Epidermal melanocyte (primary cell): ENCODE data around the gene USE1.
"Not testable (repeated sequence)": the region's sequence is repeated elsewhere in the genome, so short reads cannot be mapped to it uniquely, and the experiment has no call there.

ENCODE experiments used
- DNase-seq: peaks from one replicate; pipeline ENCODE4 v3.0.0; 2011; ENCODE audit warnings: low spot score; ENCODE audit not compliant: insufficient read length

Gene USE1, protein sequence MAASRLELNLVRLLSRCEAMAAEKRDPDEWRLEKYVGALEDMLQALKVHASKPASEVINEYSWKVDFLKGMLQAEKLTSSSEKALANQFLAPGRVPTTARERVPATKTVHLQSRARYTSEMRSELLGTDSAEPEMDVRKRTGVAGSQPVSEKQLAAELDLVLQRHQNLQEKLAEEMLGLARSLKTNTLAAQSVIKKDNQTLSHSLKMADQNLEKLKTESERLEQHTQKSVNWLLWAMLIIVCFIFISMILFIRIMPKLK

DNA sequence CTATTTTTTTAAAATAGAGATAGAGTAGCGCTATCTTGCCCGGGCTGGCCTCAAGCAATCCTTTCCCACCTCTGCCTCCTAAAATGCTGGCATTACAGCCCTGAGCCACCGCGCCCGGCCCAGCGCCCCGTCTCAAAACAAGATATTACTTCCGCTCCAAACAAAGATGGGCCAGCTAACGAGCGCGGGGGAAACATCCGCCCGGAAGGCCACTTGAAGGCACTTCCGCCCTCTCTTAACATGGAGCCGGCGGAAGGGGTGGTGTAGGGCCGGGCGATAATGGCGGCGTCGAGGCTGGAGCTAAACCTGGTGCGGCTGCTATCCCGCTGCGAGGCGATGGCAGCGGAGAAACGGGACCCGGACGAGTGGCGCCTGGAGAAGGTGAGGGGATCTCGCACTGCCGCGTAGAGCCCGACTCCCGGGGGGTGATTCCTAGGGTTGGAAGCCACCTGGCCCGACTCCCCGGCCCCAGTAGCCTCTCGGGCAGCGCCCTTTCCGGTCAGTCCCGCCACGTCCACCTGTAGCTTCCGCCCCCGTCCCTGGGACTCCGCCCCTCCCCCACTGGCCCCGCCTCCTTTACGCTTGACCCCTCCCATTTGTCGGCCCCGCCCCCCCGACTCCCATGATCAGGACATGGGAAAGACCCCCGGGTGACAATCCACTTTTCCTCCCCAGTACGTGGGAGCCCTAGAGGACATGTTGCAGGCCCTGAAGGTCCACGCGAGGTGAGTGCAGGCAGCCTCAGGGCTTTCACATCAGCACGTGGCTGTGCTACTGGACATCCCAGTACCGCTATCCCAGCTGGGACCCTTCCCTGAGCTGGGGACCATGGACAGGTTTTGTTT lies at the start of gene USE1:
Gene USE1, plus strand, starts transcription at position 231 of the 845 bp plus-strand sequence. Its CDS starts 49 bp downstream, at position 280.
- peak; percentile 97 for DNase-seq

DNA sequence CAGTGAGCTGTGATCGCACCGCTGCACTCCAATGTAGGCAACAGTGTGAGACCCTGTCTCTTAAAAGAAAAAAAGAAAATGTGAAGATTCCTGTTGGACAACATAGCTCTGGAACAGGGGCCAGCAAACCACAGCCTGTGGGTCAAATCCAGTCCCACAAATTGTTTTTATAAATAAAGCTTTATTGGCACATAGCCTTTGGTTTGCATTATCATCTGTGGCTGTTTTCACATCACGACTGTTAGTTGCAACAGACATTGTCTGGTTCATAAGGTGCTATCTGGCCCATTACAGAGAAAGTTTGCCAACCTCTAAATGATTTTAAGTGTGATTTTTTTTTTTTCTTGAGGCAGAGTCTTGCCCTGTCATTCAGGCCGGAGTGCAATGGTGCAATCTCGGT lies 49.4 kb upstream of the USE1 start:
- no peak for DNase-seq

DNA sequence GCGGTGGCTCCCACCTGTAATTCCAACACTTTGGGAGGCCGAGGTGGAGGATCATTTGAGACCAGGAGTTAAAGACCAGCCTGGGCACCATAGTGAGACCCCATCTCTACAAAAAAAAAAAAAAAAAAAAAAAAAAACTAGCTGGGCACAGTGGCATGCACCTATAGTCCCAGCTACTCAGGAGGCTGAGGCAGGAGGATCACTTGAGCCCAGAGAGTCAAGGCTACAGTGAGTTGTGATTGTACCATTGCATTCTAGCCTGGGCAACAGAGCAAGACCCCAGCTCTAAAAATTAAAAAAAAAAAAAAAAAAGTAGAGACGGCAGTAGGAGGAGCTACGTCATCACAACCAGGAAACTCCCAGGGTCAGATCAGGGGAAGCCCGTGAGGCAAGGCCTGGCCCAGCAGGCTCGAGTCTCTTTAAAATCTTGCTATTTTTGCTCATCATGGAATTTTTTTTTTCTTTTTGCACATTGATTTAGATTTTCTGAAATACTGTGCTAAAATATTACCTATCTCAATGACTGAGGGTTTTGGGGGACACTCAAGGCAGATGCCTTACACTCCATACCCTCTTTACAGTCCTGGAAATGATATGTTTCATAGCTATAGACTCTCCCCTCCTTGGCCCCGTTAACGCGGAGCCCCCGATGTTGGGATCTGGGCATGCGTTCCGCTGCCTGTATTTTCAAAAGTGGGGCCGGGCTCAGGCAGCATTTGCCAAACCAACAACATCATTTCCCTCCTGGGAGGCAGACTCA lies 44.4 kb upstream of the USE1 start:
- no peak for DNase-seq

DNA sequence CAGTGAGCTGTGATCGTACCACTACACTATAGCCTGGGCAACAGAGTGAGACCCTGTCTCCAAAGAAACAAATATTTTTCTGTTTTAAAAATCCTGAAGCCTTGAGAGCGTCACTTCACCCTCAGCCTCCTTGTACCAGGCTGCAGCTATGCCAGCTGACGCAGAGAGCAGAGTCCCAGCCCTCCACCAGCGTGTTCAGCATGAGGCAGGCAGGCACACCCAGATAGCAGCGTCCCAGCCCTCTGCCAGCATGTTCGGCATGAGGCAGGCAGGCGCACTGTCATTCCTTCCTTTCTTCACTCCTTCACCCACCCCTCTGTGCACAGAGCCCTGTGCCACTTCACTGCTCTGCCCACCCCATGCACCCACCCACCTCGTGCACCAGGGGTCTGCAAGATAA lies 43.3 kb upstream of the USE1 start:
- DNase-seq = no peak

DNA sequence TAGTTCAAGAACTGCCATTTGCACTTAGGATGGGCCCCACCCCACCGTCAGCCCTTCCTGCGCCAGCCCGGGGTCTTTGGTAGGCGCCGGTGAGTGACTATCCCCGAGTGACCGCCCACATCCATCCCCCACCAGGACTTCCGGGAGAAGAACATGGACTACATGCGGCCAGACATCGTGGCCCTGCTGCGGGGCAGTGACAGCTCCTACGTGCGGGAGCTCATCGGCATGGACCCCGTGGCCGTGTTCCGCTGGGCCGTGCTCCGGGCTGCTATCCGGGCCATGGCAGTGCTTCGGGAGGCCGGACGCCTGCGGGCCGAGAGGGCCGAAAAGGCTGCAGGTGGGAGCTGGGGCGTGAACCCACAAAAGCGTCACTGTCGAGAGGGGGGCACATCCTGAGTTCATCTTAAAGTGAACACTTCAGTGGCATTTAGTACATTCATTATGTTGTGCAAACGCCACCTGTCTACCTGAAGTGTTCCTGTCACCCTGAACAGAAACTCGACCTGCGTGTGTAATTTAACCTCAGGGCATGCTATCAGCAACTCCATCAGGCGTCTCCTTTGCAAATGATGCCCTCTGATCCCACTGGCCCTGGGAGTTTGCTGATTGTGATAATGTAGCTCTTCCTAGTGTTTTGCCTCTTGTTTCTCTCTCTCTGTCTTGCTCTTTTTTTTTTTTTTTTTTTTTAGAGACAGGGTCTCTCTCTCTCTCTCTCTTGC lies 42.4 kb upstream of the USE1 start:
- DNase-seq = no peak

DNA sequence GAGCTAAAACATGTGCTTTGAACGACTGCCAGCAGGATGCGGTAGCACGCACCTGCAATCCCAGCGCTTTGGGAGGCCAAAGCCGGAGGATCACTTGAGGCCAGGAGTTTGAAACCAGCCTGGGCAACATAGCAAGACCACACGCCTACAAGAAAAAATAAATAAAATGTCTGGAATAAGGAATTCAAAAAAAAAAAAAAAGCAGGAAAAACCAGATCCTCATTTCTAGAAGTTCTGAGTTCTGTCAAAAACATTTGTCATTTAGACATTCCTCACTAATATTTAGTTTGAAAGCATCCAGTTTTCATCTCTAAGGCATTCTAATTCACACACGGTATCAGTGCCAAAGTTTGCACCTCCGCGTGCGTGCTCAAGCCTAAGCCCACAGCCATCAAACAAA lies 36.9 kb upstream of the USE1 start:
- DNase-seq = no peak

DNA sequence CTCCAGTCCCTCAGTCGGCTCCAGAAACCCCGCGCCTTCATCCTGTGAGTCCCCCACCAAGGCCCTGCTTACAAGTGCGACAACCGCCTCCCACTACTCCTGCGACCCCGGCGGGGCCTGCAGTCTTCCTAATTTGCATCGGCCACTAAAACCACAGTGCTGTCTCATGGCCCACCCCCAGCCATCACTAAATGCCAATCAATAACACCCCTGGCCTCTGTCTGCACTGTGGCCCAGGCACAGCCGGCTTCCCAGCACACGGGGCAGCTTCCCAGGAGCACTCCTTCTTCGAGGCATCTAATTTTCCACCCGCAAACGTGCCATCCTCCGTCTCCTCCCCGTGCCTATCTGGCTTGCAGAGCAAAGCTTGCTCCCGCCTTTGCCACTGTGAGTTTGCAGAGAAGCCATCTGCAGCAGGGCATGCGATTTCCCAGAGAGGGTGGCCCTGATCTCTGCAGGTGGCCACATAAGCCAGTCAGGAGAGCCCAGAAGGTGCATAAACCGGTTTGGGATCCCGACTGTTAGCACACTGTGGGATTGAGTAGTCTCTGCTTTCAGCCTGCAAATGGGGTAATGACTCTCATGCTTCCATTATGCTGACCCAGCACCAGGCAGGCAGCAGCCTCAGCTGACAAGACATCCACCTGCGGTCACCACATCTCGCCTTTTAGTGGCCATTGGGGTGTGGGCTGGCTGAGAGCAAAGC lies 34.0 kb upstream of the USE1 start:
- no peak for DNase-seq

DNA sequence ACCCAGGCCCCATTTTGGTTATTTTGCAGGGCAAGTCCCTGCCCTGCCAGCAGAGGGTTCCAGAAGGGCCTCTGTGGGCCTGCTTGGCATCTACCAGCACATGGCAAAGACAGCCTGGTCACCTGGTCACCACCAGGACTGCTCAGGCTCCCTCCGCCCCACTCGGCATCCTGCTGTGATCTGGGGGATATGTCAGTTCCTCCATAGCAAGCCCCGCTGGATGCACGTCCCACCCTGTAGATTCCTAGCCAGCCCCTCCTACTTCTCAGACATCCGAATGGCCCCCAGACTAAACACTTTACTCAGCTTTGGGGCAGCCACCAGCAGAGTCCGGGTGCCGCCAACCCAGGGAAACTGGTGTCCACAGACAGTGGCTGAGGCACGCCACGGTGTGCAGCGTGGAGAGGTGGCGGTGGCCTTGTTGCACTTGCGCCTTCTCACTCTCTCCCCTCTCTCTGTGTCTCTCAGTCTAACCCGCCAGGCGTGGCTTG lies 31.8 kb upstream of the USE1 start:
- DNase-seq = no peak

DNA sequence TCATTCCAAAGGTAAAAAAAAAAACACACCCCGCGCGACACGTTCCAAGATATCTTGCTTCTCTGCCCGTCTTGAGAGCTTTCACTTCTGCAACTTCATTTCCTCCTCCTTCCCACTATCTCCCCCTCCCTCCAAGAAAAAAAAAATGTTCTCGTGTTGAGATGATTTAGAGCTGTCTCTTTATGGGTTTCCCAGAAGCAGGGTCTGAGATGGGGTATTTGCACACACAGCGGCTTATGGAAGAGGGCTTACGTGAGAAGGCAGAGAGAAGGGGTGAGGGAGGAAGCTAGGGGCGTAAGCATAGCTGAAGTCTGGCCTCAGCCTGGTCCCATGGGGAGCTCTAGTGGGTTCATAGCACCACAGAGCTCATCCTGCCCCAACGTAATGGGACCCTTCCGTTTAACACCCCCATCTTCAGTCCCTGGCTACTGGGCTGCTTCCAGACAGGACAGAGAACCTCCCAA lies 31.3 kb upstream of the USE1 start:
- no peak for DNase-seq

DNA sequence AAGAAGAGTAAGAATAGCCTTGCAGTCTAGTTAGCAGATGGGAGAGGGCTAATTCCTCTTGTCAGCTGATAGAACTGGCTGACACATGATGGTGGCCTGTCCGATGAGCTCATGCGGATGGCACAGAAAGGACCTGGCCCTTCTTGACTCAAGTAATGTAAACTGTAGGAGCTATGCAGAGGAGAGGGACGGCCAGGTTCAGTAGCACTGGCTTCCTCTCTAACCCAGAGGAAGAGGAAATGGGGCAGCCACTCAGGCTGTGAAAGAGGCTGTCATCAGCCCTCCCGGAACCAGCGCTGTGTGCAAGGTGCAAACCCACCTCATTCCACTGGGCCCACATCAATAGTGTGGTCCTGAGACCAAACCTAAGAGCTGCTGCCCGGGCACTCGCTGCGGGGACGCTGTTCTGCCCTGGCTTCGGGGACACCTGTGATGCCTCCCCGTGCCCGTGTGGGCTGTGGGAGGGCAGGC lies 30.8 kb upstream of the USE1 start:
- no peak for DNase-seq

DNA sequence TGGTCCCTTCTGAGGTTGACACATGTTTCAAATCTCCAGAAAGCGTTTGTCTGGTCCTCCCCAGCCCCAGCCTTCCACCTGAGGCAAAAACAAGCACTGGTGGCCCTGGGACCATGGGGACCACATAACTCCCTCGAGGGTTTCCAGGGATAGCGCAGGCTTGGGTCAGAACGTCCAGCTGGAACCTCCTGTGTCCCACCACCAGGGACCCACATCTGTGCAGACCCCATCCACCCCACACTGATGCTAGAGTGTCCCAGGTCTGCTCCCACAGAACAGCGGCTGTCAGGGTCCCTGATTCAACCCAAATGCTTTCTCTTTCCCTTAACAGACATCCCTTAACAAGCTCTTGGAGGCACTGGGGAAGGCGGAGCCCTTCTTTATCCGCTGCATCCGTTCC lies 29.6 kb upstream of the USE1 start:
- no peak for DNase-seq

DNA sequence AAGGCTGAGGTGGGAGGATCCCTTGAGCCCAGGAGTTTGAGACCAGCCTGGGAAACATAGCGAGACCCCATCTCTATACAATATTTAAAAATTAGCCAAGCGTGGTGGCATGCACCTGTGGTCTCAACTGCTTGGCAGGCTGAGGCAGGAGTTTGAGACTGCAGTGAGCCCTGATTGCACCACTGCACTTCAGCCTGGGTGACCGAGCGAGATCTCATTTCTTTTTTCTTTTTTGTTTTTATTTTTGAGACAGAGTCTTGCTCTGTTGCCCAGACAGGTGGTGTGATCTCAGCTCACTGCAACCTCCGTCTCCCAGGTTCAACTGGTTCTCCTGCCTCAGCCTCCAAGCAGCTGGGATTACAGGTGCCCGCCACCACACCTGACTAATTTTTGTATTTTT lies 23.4 kb upstream of the USE1 start:
- not testable (repeated sequence) for DNase-seq

DNA sequence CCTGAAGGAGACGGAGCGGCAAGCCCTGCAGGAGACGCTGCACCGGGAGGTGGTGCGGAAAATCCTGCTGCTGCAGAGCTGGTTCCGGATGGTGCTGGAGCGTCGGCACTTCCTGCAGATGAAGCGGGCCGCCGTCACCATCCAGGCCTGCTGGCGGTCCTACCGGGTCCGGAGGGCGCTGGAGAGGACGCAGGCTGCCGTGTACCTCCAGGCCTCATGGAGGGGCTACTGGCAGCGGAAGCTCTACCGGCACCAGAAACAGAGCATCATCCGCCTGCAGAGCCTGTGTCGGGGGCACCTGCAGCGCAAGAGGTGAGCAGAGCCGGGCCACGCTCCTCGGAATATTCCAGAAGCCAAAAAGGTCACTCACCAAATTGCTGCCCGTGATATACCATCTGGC lies 22.4 kb upstream of the USE1 start:
- DNase-seq = no peak

DNA sequence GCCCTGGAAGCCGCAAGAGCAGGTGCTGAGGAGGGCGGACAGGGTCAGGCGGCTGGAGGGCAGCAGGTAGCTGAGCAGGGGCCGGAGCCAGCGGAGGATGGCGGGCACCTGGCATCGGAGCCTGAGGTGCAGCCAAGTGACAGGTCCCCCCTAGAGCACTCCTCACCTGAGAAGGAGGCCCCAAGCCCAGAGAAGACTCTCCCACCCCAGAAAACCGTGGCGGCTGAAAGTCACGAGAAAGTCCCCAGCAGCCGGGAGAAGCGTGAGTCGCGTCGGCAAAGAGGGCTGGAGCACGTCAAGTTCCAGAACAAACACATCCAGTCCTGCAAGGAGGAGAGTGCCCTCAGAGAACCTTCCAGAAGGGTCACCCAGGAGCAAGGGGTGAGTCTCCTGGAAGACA lies 20.5 kb upstream of the USE1 start:
- DNase-seq = no peak

DNA sequence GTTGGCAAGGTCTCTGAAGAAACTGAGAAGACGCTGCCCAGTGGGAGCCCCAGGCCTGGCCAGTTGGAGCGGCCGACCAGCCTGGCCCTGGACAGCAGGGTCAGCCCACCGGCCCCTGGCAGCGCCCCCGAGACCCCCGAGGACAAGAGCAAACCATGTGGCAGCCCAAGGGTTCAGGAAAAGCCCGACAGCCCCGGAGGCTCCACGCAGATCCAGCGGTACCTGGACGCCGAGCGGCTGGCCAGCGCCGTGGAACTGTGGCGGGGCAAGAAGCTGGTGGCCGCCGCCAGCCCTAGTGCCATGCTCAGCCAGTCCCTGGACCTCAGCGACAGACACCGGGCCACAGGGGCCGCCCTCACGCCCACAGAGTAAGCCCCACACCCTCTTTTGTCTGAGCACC lies 20.1 kb upstream of the USE1 start:
- DNase-seq = no peak

DNA sequence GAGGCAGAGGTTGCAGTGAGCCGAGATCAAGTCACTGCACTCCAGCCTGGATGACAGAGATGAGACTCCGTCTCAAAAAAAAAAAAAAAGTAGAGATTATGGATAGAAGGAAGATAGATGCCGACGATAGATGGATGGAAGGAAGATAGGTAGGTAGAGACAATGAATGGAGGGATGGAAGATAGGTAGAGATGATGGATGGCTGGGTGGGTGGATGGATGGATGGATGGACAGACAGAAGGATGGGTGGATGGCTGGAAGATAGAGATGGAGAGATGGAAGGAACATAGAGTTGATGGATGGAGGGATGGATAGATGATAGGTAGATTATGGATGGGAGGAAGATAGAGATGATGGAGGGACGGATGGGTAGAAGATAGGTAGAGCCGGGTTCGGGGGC lies 18.5 kb upstream of the USE1 start:
- no peak for DNase-seq

DNA sequence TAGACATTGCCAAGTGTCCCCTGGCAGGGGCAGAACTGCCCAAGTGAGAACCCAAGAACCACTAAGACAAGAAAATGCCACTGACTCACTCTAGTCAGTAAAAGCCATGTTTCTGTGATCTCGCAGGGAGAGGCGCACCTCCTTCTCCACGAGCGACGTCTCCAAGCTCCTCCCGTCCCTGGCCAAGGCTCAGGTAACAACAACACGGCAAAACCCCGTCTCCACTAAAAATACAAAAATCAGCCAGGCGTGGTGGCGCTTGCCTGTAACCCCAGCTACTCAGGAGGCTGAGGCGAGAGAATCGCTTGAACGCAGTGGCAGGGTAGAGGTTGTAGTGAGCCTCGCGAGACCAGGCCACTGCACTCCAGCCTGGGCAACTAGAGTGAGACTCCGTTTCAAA lies 17.5 kb upstream of the USE1 start:
- DNase-seq = no peak

DNA sequence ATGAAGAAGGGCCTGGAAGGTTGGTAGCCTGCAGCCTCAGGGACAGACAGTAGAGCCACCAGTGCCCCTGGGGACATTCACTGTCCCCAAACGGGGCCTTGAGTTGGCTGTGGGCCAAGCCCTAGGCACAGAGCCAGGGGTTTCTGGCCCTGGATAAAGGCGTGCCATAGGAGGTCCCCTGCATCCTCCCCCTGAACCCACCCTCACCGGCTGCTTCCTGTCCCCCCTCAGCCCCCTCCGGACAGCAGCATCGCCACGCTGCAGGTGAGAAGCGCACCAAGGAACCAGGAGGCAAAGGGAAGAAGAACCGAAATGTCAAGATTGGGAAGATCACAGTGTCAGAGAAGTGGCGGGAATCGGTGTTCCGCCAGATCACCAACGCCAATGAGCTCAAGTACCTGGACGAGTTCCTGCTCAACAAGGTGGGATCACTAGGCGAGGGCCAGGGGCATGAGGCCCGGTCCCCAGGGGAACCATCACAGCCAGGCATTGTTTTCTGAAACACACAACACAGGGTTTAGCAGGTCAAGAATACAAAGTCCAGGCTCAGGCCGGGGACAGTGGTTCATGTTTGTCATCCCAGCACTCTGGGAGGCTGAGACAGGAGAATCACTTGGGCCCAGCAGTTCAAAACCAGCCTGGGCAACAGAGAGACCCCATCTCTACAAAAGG lies 14.6 kb upstream of the USE1 start:
- DNase-seq = no peak

DNA sequence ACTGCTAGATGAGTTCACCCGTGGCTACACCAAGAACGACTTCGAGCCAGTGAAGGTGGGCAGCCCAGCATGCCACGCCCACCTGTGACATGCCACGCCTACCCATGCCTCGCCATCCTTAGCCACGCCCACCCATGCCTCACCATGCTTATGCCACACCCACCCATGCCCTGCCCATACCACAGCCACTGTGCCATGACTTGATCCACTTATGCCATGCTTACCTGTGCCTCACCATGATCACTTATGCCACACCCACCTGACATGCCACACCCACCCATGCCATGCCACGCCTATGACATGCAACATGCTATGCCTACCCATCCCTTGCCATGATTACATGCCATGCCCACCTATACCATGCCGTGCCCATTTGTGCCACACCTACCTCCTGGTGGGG lies 12.9 kb upstream of the USE1 start:
- no peak for DNase-seq

DNA sequence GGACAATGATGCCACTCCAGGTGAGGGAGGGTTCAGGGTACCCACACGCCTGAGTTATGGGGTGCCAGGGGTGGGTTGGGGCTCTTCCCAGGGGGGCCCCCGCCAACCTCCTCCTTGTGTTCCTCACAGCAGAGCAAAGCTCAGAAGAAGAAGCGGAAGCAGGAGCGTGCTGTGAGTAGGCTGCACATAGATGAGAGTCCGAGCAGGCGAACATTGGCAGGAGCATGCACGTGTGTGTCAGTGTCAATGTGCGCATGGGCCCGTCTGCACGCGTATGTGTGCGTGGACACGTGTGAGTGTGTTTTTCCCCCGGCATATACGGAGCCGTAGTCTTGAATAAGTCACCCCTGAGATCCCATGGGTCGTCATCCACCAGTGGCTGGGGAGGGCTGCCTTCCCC lies 12.4 kb upstream of the USE1 start:
- DNase-seq = no peak
